ENCODE results near the gene COA1.

GRCh38 chr7:43756368-43757072, 27.2 kb upstream of the COA1 start:
- TF ChIP-seq CTCF (conservative IDR thresholded peaks at IDR 0.05), result no peak
- TF ChIP-seq EZH2 (IDR thresholded peaks at IDR 0.05; ENCODE audit: low read depth), result no peak
